ENCODE data around the gene MAGEB5.

- TF ChIP-seq EZH2 (IDR thresholded peaks at IDR 0.05), result no peak
- no peak for TF ChIP-seq POLR2AphosphoS5 (IDR thresholded peaks at IDR 0.05; ENCODE audit: borderline replicate concordance, low read depth, low read length)
- TF ChIP-seq FOXP2 (optimal IDR thresholded peaks at IDR 0.05; ENCODE audit: control extremely low read depth, extremely low read length, insufficient read depth), result no peak
Observed at GRCh38 chrX:26262121-26262523, 46.2 kb downstream of the MAGEB5 start.
